H9 (cell line): ENCODE results near the gene SULT2B1. TPM values are rescaled to one million over a fixed set of nuclear protein-coding genes. Genes with fewer than 3 reads are reported as not detected.

ENCODE experiments used
- DNase-seq: peaks from one replicate; pipeline ENCODE4 v3.0.0-alpha.2; 2017
- H2AFZ ChIP-seq: one replicate; pipeline ENCODE4 v1.6.1; 2013; ENCODE audit warnings: mild to moderate bottlenecking, low read length, control low read depth, moderate library complexity
- H2AK5ac ChIP-seq: 2 replicates; pipeline ENCODE4 v1.6.1; 2013; ENCODE audit warnings: low read length, control low read depth, mixed read lengths; ENCODE audit not compliant: insufficient read length
- H2BK120ac ChIP-seq: one replicate; pipeline ENCODE4 v1.6.1; 2013; ENCODE audit warnings: low read depth, mild to moderate bottlenecking, low read length, control low read depth, inconsistent platforms; ENCODE audit not compliant: poor library complexity, severe bottlenecking
- H2BK12ac ChIP-seq: 2 replicates; pipeline ENCODE4 v1.6.1; 2013; ENCODE audit warnings: low read length, control low read depth, mixed read lengths, low read depth; ENCODE audit not compliant: insufficient read length
- H2BK15ac ChIP-seq: 2 replicates; pipeline ENCODE4 v1.6.1; 2013; ENCODE audit warnings: low read depth, low read length, control low read depth
- H2BK20ac ChIP-seq: one replicate; pipeline ENCODE4 v1.6.1; 2013; ENCODE audit warnings: low read depth, mild to moderate bottlenecking, low read length, control low read depth, inconsistent platforms; ENCODE audit not compliant: poor library complexity, severe bottlenecking
- H2BK5ac ChIP-seq: 2 replicates; pipeline ENCODE4 v1.6.1; 2013; ENCODE audit warnings: low read length, control low read depth, mixed read lengths; ENCODE audit not compliant: insufficient read length
- H3K14ac ChIP-seq: 2 replicates; pipeline ENCODE4 v1.6.1; 2013; ENCODE audit warnings: low read length, control low read depth; ENCODE audit not compliant: insufficient read depth
- H3K18ac ChIP-seq: 2 replicates; pipeline ENCODE4 v1.6.1; 2013; ENCODE audit warnings: low read depth, mild to moderate bottlenecking, mixed read lengths, low read length, control low read depth; ENCODE audit not compliant: insufficient read length
- H3K23ac ChIP-seq: 2 replicates; pipeline ENCODE4 v1.6.1; 2013; ENCODE audit warnings: low read length, control low read depth, mixed read lengths, low read depth; ENCODE audit not compliant: insufficient read length
- H3K23me2 ChIP-seq: 2 replicates; pipeline ENCODE4 v1.6.1; 2013; ENCODE audit warnings: low read depth, mild to moderate bottlenecking, mixed read lengths, low read length, control low read depth; ENCODE audit not compliant: insufficient read length, poor library complexity, severe bottlenecking
- H3K27ac ChIP-seq: 2 replicates; pipeline ENCODE4 v1.5.1; 2013; ENCODE audit warnings: low read length, control low read depth, mixed read lengths, low read depth; ENCODE audit not compliant: insufficient read length
- H3K27me3 ChIP-seq: 2 replicates; pipeline ENCODE4 v1.6.1; 2013; ENCODE audit warnings: low read length, control low read depth, inconsistent platforms; ENCODE audit not compliant: insufficient read depth
- H3K4ac ChIP-seq: 2 replicates; pipeline ENCODE4 v1.6.1; 2013; ENCODE audit warnings: low read depth, mild to moderate bottlenecking, control low read depth, inconsistent platforms, low read length, moderate library complexity
- H3K4me1 ChIP-seq: 2 replicates; pipeline ENCODE4 v1.6.1; 2013; ENCODE audit warnings: low read length, control low read depth, inconsistent platforms; ENCODE audit not compliant: insufficient read depth
- H3K4me2 ChIP-seq: 2 replicates; pipeline ENCODE4 v1.6.1; 2013; ENCODE audit warnings: low read length, control low read depth, mixed read lengths; ENCODE audit not compliant: insufficient read length, insufficient read depth
- H3K56ac ChIP-seq: 2 replicates; pipeline ENCODE4 v1.6.1; 2013; ENCODE audit warnings: low read depth, mild to moderate bottlenecking, mixed read lengths, low read length, control low read depth; ENCODE audit not compliant: insufficient read length
- H3K79me1 ChIP-seq: 2 replicates; pipeline ENCODE4 v1.6.1; 2013; ENCODE audit warnings: low read depth, mild to moderate bottlenecking, moderate library complexity, low read length, control low read depth, inconsistent platforms; ENCODE audit not compliant: insufficient read depth, poor library complexity, severe bottlenecking
- H3K79me2 ChIP-seq: 2 replicates; pipeline ENCODE4 v1.6.1; 2013; ENCODE audit warnings: low read length, control low read depth, inconsistent platforms; ENCODE audit not compliant: insufficient read depth
- H3K9ac ChIP-seq: 2 replicates; pipeline ENCODE4 v1.6.1; 2013; ENCODE audit warnings: low read length, control low read depth, mixed read lengths; ENCODE audit not compliant: insufficient read length; ENCODE audit errors: extremely low read depth
- H3K9me3 ChIP-seq: one replicate; pipeline ENCODE4 v1.6.1; 2013; ENCODE audit warnings: low read depth, low read length, inconsistent platforms; ENCODE audit not compliant: control insufficient read depth
- H3T11ph ChIP-seq: one replicate; pipeline ENCODE4 v1.6.1; 2013; ENCODE audit warnings: mild to moderate bottlenecking, low read length, control low read depth, inconsistent platforms
- H4K20me1 ChIP-seq: one replicate; pipeline ENCODE4 v1.6.1; 2013; ENCODE audit not compliant: control insufficient read depth, insufficient read length, insufficient read depth
- H4K5ac ChIP-seq: 2 replicates; pipeline ENCODE4 v1.6.1; 2013; ENCODE audit warnings: low read depth, mild to moderate bottlenecking, mixed read lengths, low read length, control low read depth; ENCODE audit not compliant: insufficient read length
- H4K8ac ChIP-seq: replicated peaks from 2 replicates; pipeline ENCODE4 v1.6.1; 2013; ENCODE audit warnings: low read length, control low read depth, mixed read lengths, low read depth; ENCODE audit not compliant: insufficient read length
- H4K91ac ChIP-seq: 2 replicates; pipeline ENCODE4 v1.6.1; 2013; ENCODE audit warnings: low read depth, mild to moderate bottlenecking, moderate library complexity, mixed read lengths, low read length, control low read depth; ENCODE audit not compliant: insufficient read length
- H3K27ac Mint-ChIP-seq, 3 experiments: 2 replicates in 2 of 3; 3 replicates in 1 of 3; pipeline ENCODE4 v1.8.0; 2020 to 2021; ENCODE audit warnings: mixed read lengths in 3 of 3, mild to moderate bottlenecking in 1 of 3, moderate library complexity in 1 of 3
- H3K27me3 Mint-ChIP-seq: 2 replicates; pipeline ENCODE4 v1.8.0; 2021; ENCODE audit warnings: low read depth, mild to moderate bottlenecking, moderate library complexity, mixed read lengths
- H3K36me3 Mint-ChIP-seq, 3 experiments: 2 replicates in 2 of 3; 3 replicates in 1 of 3; pipeline ENCODE4 v1.8.0; 2020 to 2021; ENCODE audit warnings: low read depth in 3 of 3, mixed read lengths in 3 of 3; ENCODE audit not compliant: insufficient read depth in 1 of 3
- H3K4me1 Mint-ChIP-seq, 2 experiments: 2 replicates each; pipeline ENCODE4 v1.8.0; 2020; ENCODE audit warnings: mixed read lengths in 2 of 2
- H3K4me3 Mint-ChIP-seq, 2 experiments: 2 replicates in 1 of 2; 3 replicates in 1 of 2; pipeline ENCODE4 v1.8.0; 2020 to 2021; ENCODE audit warnings: mild to moderate bottlenecking in 2 of 2, mixed read lengths in 2 of 2, moderate library complexity in 1 of 2
- H3K9me3 Mint-ChIP-seq, 2 experiments: 2 replicates in 1 of 2; 3 replicates in 1 of 2; pipeline ENCODE4 v1.8.0; 2020; ENCODE audit warnings: mild to moderate bottlenecking in 2 of 2, mixed read lengths in 2 of 2, moderate library complexity in 1 of 2
- WGBS: extraction: QIAGEN DNeasy Blood & Tissue Kit; methylation state at CpG from one replicate; pipeline ENCODE4 v1.1.7; 2013; ENCODE audit warnings: missing lambda C conversion rate, low lambda C conversion rate, mixed read lengths; ENCODE audit not compliant: insufficient read length; ENCODE audit errors: extremely low coverage; 5-methylcytosine and 5-hydroxymethylcytosine counted together
- total RNA-seq: library from RNA; stranded (reverse); gene quantifications from 2 replicates; pipeline ENCODE4 v1.2.1, GENCODE V29; 2021
- TF ChIP-seq, protein P1 (sequence below): fragments of 200-600 bp; sonication (generic); conservative IDR thresholded peaks from 3 replicates; pipeline ENCODE4 v1.8.0; 2021; ENCODE audit warnings: antibody characterized with exemption, mild to moderate bottlenecking

Gene SULT2B1
- total RNA-seq, 1 experiment from 2014 or later = 1.7 TPM

DNA sequence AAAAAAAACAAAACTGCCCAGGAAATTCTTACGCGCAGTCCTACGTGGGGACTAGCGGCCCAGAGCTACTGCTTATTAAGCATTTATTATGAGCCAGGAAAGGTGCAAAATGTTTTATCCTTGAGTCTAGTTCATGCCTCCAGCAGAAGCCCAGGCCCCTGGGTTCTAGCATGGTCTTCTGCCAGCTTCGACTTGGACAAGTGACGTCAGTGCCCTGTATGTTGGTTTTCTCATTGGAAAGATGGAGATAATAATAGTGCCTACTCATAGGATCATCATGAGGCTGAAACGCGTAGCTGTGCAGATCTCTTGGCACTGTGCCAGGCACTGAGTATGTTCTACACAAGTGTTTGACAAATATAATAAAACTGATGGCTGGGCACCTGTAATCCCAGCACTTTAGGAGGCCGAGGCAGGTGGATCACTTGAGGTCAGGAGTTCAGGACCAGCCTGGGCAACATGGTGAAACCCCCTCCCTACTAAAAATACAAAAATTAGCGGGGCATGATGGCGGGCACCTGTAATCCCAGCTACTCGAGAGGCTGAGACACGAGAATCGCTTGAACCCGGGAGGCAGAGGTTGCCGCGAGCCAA, 12.4 kb upstream of the SULT2B1 start:
- Histone ChIP-seq H4K8ac (no peak overlapping the region), H3K79me1 (no peaks in the 10 kb centered on the region), H4K5ac (no peak overlapping the region), H2BK20ac (no peak overlapping the region), H4K91ac (no peak overlapping the region), H3K4me2 (no peak overlapping the region), H3K27me3 (no peaks in the 10 kb centered on the region), H2BK15ac (no peak overlapping the region), H3K27ac (no peak overlapping the region), H3K79me2 (no peaks in the 10 kb centered on the region), H3K4me1 (peaks cover 1% of the 10 kb centered on the region; the same call in 1 of the 2 replicates), H3K23ac (no peak overlapping the region), H3K9ac (no peak overlapping the region), H2AK5ac (no peak overlapping the region), H3K23me2 (no peaks in the 10 kb centered on the region), H3K14ac (no peak overlapping the region), H2BK12ac (no peak overlapping the region), H4K20me1 (no peaks in the 10 kb centered on the region), H2BK120ac (no peak overlapping the region), H3K56ac (no peak overlapping the region), H3K4ac (no peak overlapping the region), H2BK5ac (no peak overlapping the region), H3T11ph (no peak overlapping the region), H3K9me3 (no peaks in the 10 kb centered on the region), H3K18ac (no peak overlapping the region), H2AFZ (no peak overlapping the region)
- TF ChIP-seq, protein P1, sequence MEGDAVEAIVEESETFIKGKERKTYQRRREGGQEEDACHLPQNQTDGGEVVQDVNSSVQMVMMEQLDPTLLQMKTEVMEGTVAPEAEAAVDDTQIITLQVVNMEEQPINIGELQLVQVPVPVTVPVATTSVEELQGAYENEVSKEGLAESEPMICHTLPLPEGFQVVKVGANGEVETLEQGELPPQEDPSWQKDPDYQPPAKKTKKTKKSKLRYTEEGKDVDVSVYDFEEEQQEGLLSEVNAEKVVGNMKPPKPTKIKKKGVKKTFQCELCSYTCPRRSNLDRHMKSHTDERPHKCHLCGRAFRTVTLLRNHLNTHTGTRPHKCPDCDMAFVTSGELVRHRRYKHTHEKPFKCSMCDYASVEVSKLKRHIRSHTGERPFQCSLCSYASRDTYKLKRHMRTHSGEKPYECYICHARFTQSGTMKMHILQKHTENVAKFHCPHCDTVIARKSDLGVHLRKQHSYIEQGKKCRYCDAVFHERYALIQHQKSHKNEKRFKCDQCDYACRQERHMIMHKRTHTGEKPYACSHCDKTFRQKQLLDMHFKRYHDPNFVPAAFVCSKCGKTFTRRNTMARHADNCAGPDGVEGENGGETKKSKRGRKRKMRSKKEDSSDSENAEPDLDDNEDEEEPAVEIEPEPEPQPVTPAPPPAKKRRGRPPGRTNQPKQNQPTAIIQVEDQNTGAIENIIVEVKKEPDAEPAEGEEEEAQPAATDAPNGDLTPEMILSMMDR = no peak
- peaks cover 0 to 2% of the 10 kb centered on the region in 2 experiments; a peak in 1 of 5 replicates for H3K9me3 Mint-ChIP-seq
- H3K27ac Mint-ChIP-seq = no peak overlapping the region; a peak in 1 of 7 replicates
- no peak overlapping the region for H3K4me3 Mint-ChIP-seq
- H3K27me3 Mint-ChIP-seq = no peaks in the 10 kb centered on the region; the same call in 1 of the 2 replicates
- no CpG with 5 or more reads among the region's 17 CpGs for WGBS
- no peak for DNase-seq
- no peaks in the 10 kb centered on the region; a peak in 1 of 7 replicates for H3K36me3 Mint-ChIP-seq
- H3K4me1 Mint-ChIP-seq = peaks cover 8 to 9% of the 10 kb centered on the region in 2 experiments
